Adipocyte (in vitro differentiated cells): Measurements from ENCODE around the gene LAMTOR2.

Source experiments
- DNase-seq: peaks from one replicate; pipeline ENCODE4 v3.0.0-alpha.2; 2015; ENCODE audit warnings: low read depth
- H3K27me3 ChIP-seq: replicated peaks from 2 replicates; pipeline ENCODE4 v1.7.0; 2013; ENCODE audit warnings: mild to moderate bottlenecking, low read length, moderate library complexity; ENCODE audit not compliant: control insufficient read depth, insufficient read depth
- H3K36me3 ChIP-seq: 2 replicates; pipeline ENCODE4 v1.7.0; 2013; ENCODE audit warnings: low read length, mild to moderate bottlenecking, moderate library complexity; ENCODE audit not compliant: control insufficient read depth, insufficient read depth, severe bottlenecking
- H3K4me1 ChIP-seq: 2 replicates; pipeline ENCODE4 v1.7.0; 2013; ENCODE audit warnings: mild to moderate bottlenecking, low read length, moderate library complexity; ENCODE audit not compliant: control insufficient read depth, insufficient read depth
- H3K4me3 ChIP-seq: 2 replicates; pipeline ENCODE4 v1.7.0; 2013; ENCODE audit warnings: mild to moderate bottlenecking, low read length, moderate library complexity
- H3K9ac ChIP-seq: 2 replicates; pipeline ENCODE4 v1.7.0; 2013; ENCODE audit warnings: mild to moderate bottlenecking, low read length, moderate library complexity
- H3K9me3 ChIP-seq: 2 replicates; pipeline ENCODE4 v1.7.0; 2013; ENCODE audit warnings: mild to moderate bottlenecking, low read length, moderate library complexity; ENCODE audit not compliant: control insufficient read depth

LAMTOR2 gene

GRCh38 chr1:156053768-156054499 is 648 bp upstream of the LAMTOR2 start, which contains the start of gene UBQLN4:
UBQLN4 (minus strand) TSS chr1:156053798; CDS start chr1:156053701, 97 bp downstream.
- Histone ChIP-seq H3K9ac (peak within 1 kb of the TSS; percentile 99), H3K4me1 (peaks cover 8% of the 10 kb centered on the region), H3K9me3 (no peaks in the 10 kb centered on the region), H3K4me3 (peak within 1 kb of the TSS; percentile 91), H3K36me3 (peaks cover 9% of the 10 kb centered on the region), H3K27me3 (no peaks in the 10 kb centered on the region)
- peak; percentile 95 for DNase-seq

GRCh38 chr1:156055281-156056048 is 883 bp downstream of the LAMTOR2 start:
- Histone ChIP-seq H3K4me1 (peaks cover 8% of the 10 kb centered on the region), H3K9me3 (no peaks in the 10 kb centered on the region), H3K9ac (peak overlapping the region; percentile 99), H3K4me3 (peak overlapping the region; percentile 91), H3K36me3 (no peaks in the 10 kb centered on the region), H3K27me3 (no peaks in the 10 kb centered on the region)
- DNase-seq: no peak

GRCh38 chr1:156056326-156056849 is 1.8 kb downstream of the LAMTOR2 start:
- Histone ChIP-seq H3K27me3 (no peaks in the 10 kb centered on the region), H3K4me3 (no peak overlapping the region), H3K9me3 (no peaks in the 10 kb centered on the region), H3K36me3 (no peaks in the 10 kb centered on the region), H3K4me1 (peaks cover 8% of the 10 kb centered on the region), H3K9ac (no peak overlapping the region)
- DNase-seq: no peak

- DNase-seq: no peak
- Histone ChIP-seq H3K4me3 (no peak within 1 kb of the TSS), H3K9ac (no peak within 1 kb of the TSS), H3K9me3 (no peaks in the 10 kb centered on the region), H3K4me1 (peaks cover under 1% of the 10 kb centered on the region), H3K27me3 (no peaks in the 10 kb centered on the region), H3K36me3 (no peaks in the 10 kb centered on the region)
Observed at GRCh38 chr1:156060937-156061636, 6.5 kb downstream of the LAMTOR2 start, which contains the start of gene RAB25. RAB25 (plus strand) TSS chr1:156061160; CDS start chr1:156061401, 241 bp downstream.

- no peaks in the 10 kb centered on the region for H3K4me1 ChIP-seq
- no peaks in the 10 kb centered on the region for H3K36me3 ChIP-seq
- DNase-seq: peak; percentile 22
- no peak overlapping the region for H3K9ac ChIP-seq
- no peaks in the 10 kb centered on the region for H3K9me3 ChIP-seq
- H3K4me3 ChIP-seq: no peak overlapping the region
- H3K27me3 ChIP-seq: no peaks in the 10 kb centered on the region
Observed at GRCh38 chr1:156062189-156062588, 7.6 kb downstream of the LAMTOR2 start.

GRCh38 chr1:156063997-156064285 is 9.4 kb downstream of the LAMTOR2 start:
- no peaks in the 10 kb centered on the region for H3K9me3 ChIP-seq
- no peak for DNase-seq
- no peak overlapping the region for H3K9ac ChIP-seq
- no peaks in the 10 kb centered on the region for H3K4me1 ChIP-seq
- H3K4me3 ChIP-seq: no peak overlapping the region
- no peaks in the 10 kb centered on the region for H3K27me3 ChIP-seq
- no peaks in the 10 kb centered on the region for H3K36me3 ChIP-seq

- H3K27me3 ChIP-seq: no peaks in the 10 kb centered on the region
Observed at GRCh38 chr1:156064615-156065014, 10.0 kb downstream of the LAMTOR2 start.

GRCh38 chr1:156065212-156065611 is 10.6 kb downstream of the LAMTOR2 start:
- Histone ChIP-seq H3K9ac (no peak overlapping the region), H3K9me3 (no peaks in the 10 kb centered on the region), H3K36me3 (no peaks in the 10 kb centered on the region)

More at GRCh38 chr1:156064615-156065014, 10.0 kb downstream of the LAMTOR2 start:
- Histone ChIP-seq H3K4me1 (no peaks in the 10 kb centered on the region), H3K9me3 (no peaks in the 10 kb centered on the region), H3K9ac (no peak overlapping the region), H3K4me3 (no peak overlapping the region), H3K36me3 (no peaks in the 10 kb centered on the region)
- no peak for DNase-seq

GRCh38 chr1:156065871-156066270 is 11.3 kb downstream of the LAMTOR2 start:
- Histone ChIP-seq H3K9me3 (no peaks in the 10 kb centered on the region), H3K9ac (no peak overlapping the region), H3K4me1 (no peaks in the 10 kb centered on the region), H3K27me3 (no peaks in the 10 kb centered on the region), H3K4me3 (no peak overlapping the region), H3K36me3 (no peaks in the 10 kb centered on the region)
- no peak for DNase-seq

More at GRCh38 chr1:156065212-156065611, 10.6 kb downstream of the LAMTOR2 start:
- no peak for DNase-seq
- no peaks in the 10 kb centered on the region for H3K4me1 ChIP-seq
- no peak overlapping the region for H3K4me3 ChIP-seq
- no peaks in the 10 kb centered on the region for H3K27me3 ChIP-seq

GRCh38 chr1:156067262-156067661 is 12.7 kb downstream of the LAMTOR2 start:
- Histone ChIP-seq H3K36me3 (no peaks in the 10 kb centered on the region), H3K9ac (no peak overlapping the region), H3K4me3 (no peak overlapping the region), H3K4me1 (no peaks in the 10 kb centered on the region), H3K27me3 (no peaks in the 10 kb centered on the region), H3K9me3 (no peaks in the 10 kb centered on the region)
- no peak for DNase-seq
